Measurements from ENCODE around the gene ZDHHC15.

GRCh38 chrX:75483933-75484332, 38.9 kb downstream of the ZDHHC15 start:
- TF ChIP-seq POLR2A (IDR thresholded peaks at IDR 0.05; ENCODE audit: low read depth, low read length) (no peak), POLR2AphosphoS5 (IDR thresholded peaks at IDR 0.05; ENCODE audit: low read depth, low read length) (no peak)

All from GM12892 (cell line).